Epithelial cell of esophagus (primary cell): Measurements from ENCODE around the gene STK38.

Source experiments
- DNase-seq: peaks from one replicate; pipeline ENCODE4 v3.0.0; 2010; ENCODE audit warnings: low read depth
- H3K4me3 ChIP-seq: 2 replicates; pipeline ENCODE4 v1.5.1; 2011; ENCODE audit warnings: mild to moderate bottlenecking, low read length, control low read depth
- TF ChIP-seq, protein P1 (sequence below): IDR thresholded peaks from 2 replicates; pipeline ENCODE4 v1.5.1; 2011; ENCODE audit warnings: low read depth, mild to moderate bottlenecking, low read length, control low read depth, inconsistent platforms; ENCODE audit not compliant: insufficient read depth; ENCODE audit errors: missing control alignments

Gene STK38

DNA sequence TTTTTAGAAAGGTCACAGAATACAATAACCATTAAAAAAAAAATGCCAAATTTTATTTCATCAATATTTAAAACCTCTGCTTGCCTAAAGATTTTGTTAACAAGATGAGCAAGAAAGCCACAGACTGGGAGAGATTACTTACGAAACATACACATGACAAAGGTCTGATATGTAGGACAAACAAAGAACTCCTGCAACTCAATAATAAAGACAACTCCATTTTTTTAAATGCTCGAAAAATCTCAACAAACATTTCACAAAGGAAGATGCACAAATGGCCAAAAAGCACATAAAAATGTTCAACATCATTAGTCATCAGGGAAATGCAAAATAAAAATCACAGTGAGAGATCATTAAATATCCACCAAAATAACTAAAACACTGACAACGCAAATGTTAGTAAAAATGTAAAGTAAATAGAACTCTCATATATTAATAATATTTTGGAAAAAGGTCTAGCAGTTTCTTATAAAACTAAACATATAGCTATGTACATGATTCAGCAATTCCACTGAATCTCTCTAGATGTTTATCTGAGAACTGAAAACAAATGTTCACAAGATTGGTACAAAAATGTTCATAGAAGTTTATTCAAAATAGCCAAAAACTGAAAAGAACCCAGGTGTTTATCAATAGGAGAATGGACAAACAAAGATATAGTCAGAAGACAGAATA, 10.3 kb downstream of the STK38 start:
- TF ChIP-seq, protein P1, sequence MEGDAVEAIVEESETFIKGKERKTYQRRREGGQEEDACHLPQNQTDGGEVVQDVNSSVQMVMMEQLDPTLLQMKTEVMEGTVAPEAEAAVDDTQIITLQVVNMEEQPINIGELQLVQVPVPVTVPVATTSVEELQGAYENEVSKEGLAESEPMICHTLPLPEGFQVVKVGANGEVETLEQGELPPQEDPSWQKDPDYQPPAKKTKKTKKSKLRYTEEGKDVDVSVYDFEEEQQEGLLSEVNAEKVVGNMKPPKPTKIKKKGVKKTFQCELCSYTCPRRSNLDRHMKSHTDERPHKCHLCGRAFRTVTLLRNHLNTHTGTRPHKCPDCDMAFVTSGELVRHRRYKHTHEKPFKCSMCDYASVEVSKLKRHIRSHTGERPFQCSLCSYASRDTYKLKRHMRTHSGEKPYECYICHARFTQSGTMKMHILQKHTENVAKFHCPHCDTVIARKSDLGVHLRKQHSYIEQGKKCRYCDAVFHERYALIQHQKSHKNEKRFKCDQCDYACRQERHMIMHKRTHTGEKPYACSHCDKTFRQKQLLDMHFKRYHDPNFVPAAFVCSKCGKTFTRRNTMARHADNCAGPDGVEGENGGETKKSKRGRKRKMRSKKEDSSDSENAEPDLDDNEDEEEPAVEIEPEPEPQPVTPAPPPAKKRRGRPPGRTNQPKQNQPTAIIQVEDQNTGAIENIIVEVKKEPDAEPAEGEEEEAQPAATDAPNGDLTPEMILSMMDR: no peak
- no peak for DNase-seq
- H3K4me3 ChIP-seq: no peak overlapping the region

DNA sequence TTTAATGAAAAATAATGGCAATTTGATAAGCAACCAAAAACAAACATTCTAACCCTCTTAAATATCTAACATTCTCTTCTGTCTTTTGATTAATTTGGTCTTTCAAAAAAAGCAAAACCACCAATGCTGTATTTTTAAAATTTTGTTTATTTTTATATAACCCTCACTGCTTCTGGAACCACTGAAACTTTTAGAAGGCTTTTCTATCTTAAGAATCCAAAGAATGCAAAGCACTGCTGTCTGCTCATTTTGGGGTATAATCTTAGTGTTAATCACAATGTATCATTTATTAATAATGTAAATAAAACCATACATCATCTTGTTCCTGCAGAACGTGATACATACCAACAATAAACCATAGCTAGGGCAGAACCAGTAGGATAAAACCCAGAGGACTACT, 14.0 kb downstream of the STK38 start:
- H3K4me3 ChIP-seq: no peak overlapping the region
- no peak for DNase-seq
- TF ChIP-seq, protein P1: no peak

DNA sequence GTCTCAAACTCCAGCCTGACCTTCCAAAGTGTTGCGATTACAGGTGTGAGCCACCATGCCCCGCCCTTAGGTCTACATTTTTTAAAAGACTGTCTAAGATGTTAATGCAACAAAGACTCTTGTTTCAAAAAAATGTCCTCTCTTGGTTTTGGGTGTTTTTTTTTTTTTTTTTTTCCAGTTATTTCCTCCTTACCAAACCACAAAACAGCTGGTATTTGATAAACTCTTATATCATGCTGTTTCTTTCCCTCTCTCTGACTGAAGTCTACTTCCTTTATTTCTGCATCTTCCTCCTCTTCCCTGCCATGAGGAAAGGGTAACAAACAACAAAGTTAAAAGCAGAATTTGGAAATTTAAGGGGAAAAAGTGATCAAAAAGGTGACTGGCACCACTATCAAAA, 21.2 kb downstream of the STK38 start:
- TF ChIP-seq, protein P1: no peak
- H3K4me3 ChIP-seq: no peak overlapping the region
- no peak for DNase-seq

DNA sequence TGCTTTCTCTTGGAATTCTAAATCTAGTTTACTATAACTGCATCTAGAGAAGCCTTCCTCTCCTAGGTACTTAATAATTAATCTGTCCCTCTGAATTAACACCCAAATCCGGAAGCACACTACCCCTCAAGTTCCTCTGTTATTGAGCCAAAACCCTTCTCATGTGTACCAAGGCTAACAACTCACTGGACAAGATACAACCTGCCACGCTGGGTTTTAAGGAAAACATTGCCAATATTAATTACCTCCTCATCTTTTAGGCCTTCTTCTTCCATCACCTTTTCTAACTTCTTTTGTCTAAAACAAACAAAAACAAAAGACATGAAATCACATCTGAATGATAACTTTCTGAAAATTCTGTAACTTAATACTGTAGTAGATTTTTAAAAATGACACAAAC, 21.9 kb downstream of the STK38 start:
- TF ChIP-seq, protein P1: no peak

DNA sequence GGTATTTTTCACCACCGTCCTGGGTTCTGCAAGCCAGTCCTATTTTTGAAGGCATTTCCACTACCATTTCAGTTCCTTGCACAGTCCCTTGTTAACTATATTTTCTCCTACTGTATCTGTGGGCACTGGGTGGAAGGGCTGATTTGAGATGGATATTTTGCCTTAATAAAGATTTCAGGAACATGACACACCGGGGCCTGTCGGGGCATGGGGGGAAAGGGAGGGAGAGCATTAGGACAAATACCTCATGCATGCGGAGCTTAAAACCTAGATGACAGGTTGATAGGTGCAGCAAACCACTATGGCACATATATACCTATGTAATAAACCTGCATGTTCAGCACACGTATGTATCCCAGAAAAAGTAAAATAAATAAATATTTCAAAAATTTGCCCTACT, 22.4 kb downstream of the STK38 start:
- TF ChIP-seq, protein P1: no peak
- no peak overlapping the region for H3K4me3 ChIP-seq
- peak; percentile 54 for DNase-seq

More for the DNA sequence above, 21.9 kb downstream of the STK38 start:
- peak; percentile 54 for DNase-seq
- H3K4me3 ChIP-seq: no peak overlapping the region

DNA sequence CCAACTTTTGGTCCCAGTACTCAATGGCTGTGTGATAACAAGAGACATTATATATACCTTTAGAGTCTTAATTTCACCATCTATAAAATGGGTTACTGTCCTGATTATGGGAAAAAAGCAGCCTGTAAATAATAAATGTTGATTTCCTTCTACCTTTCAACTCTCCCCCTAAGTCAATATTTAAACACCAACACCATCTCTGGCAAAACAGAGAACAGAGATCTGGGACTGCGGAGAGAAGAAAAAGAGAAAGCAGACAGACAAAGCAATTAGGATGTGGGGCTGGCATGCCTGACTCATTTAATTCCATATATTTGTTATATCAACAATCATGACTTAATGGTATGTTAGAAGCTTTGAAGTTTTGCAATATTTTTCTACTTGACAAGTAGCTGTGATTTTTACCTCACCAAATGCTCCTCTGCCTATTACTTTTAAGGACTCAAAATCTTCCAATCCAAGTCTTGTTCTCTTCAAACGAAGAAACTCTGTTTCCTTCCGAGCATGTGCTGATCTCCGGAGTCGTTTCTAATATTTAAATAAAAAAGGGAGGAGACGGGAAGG, 23.3 kb downstream of the STK38 start:
- TF ChIP-seq, protein P1: no peak
- no peak overlapping the region for H3K4me3 ChIP-seq
- DNase-seq: no peak

DNA sequence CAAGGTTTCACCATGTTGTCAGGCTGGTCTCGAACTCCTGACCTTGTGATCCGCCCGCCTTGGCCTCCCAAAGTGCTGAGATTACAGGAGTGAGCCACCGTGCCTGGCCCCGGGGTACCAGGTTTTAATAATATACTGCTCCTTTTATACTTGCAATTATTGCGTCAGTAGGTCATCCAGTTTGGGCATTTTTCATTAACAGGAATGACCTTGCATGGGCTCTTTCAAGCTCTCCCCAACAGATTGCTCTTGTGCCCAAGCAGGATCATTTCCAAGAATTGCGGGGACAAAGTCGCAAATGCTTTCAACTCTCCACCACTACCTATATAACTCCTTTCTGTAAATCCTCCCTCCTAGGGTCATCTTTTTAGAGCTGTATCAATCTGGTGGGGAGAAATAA, 23.8 kb downstream of the STK38 start:
- TF ChIP-seq, protein P1: no peak
- no peak for DNase-seq
- H3K4me3 ChIP-seq: no peak overlapping the region
